Measurements from ENCODE around the gene KRTAP4-9.
"Not testable (repeated sequence)": the region's sequence is repeated elsewhere in the genome, so short reads cannot be mapped to it uniquely, and the experiment has no call there.

Gene KRTAP4-9

GRCh38 chr17:41133880-41134735 lies 28.9 kb downstream of the KRTAP4-9 start:
- FAIRE-seq: no peak

- FAIRE-seq: not testable (repeated sequence)
These were observed 34.7 kb downstream of the KRTAP4-9 start for GRCh38 chr17:41139865-41140264.

DNA sequence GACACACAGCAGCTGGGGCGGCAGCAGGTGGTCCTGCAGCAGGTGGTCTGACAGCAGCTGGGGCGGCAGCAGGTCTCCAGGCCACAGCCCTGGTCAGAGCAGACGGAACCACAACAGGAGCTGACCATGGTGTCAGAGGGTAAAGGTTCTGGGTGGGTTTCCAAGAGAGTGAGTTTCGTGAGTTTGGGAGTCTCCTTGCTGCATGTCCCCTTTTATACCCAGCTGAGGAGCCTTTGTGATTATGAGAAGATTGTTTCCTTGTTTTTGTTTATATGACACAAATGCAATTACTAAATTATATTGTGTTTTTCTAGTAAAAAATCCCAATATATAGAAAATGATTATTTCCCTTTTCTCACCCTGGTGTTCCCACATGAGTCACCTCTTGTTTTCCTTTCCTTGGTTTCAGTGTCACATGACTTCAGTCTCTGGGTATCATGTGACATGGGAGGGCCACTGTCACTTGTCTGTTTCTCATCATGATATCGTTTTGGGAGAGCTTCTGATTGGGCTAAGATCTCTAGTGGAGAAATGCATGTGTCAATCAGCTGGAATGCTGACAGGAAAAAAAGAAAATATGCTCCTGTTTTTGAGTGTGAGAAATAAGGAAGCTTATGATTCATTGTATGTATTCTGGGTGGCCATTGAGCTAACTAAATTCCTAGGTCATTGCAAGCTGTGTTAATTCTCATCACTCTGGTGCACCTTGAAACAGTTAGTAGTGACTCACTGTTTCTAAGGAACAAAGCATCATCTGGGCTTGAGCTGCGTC lies 35.4 kb downstream of the KRTAP4-9 start, which contains the start of gene KRTAP4-6:
Gene KRTAP4-6 (minus strand): TSS at position 185 of the 772 bp plus-strand sequence. CDS start 57 bp downstream, at position 128.
- no peak for FAIRE-seq

- FAIRE-seq: no peak
These were observed 36.2 kb downstream of the KRTAP4-9 start for GRCh38 chr17:41141361-41141760.

- no peak for FAIRE-seq
These were observed 39.7 kb downstream of the KRTAP4-9 start for GRCh38 chr17:41144846-41145245.

GRCh38 chr17:41145261-41145660 lies 40.1 kb downstream of the KRTAP4-9 start:
- no peak for FAIRE-seq

DNA sequence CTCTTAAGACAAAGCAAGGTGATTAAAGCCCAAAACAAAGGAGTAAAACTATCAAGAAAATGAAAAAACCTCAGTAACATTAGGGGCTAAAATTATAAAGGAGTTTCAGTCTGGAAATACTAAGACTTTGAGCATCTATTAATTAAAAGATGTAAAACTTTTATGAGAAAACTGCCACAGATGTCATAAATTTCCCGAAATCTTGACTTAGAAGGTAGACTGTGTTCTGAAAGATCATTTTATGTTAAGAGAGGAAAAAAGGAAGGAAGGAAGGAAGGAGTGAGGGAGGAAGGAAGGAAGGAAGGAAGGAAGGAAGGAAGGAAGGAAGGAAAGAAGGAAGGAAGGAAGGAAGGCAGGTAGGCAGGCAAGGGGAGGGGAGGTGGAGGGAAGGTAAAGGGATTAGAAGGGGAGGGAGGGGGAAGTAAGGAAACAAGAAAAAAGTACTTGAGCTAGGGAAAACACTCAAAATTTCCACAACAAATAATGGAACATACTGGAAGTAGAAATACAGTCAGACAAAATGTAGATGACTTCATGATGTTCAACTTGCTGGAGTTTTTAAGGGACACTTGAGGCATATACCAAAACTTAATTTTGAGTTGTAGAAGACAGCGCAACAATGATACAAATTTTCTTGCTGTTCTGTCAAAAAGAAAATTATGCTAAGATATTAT lies 42.5 kb downstream of the KRTAP4-9 start:
- no peak for FAIRE-seq

DNA sequence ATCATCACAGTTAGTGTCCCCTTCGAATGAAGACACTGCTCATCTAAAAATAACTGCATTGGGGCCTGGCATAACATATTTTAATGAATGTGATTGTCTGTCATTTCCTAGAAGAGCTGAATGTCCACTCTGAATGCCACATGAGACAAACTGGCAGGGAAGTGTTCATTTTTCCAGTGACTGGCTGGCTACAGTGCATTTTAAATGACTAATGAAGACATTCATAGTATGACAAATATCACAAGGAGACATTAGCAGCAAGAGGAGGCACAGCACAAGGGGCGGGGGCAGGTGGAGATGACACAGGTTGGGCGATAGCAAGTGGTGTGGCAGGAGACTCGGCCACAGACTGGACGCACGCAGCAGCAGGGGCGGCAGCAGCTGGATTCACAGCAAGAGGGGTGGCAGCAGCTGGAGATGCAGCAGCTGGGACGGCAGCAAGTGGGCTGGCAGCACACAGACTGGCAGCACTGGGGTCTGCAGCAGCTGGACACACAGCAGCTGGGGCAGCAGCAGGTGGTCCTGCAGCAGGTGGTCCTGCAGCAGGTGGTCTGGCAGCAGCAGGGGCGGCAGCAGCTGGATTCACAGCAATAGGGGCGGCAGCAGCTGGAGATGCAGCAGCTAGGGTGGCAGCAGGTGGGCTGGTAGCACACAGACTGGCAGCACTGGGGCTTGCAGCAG lies 43.9 kb downstream of the KRTAP4-9 start:
- not testable (repeated sequence) for FAIRE-seq

- FAIRE-seq: no peak
These were observed 44.4 kb downstream of the KRTAP4-9 start, which contains the start of gene KRTAP4-5 for GRCh38 chr17:41149652-41149985. Gene KRTAP4-5, minus strand, starts transcription at chr17:41149825. Its CDS starts 58 bp downstream, at chr17:41149767.

GRCh38 chr17:41150026-41150425 lies 44.8 kb downstream of the KRTAP4-9 start:
- no peak for FAIRE-seq

- no peak for FAIRE-seq
These were observed 46.3 kb downstream of the KRTAP4-9 start for GRCh38 chr17:41151525-41151924.

- no peak for FAIRE-seq
These were observed 48.7 kb downstream of the KRTAP4-9 start for GRCh38 chr17:41153856-41154255.

All from G401.6 (cell line).